ENCODE results near the gene NLRP4. TPM values are rescaled to one million over a fixed set of nuclear protein-coding genes. Genes with fewer than 3 reads are reported as not detected.
A peak's percentile ranks its signal among the peaks of the same experiment; 100 is the strongest.

NLRP4 gene
- total and polyA plus RNA-seq, 10 of the 15 experiments (the other 5 are each of a cell fraction or from before 2014, with no cell fraction given), result 0.07 to 9.6 (median 0.29) TPM; not detected in 6

- ATAC-seq (no peak), FAIRE-seq (no peak), DNase-seq (ENCODE audit: low read depth, low spot score) (no peak)
- in situ Hi-C loops (cut with MboI), result no loop called here
- intact Hi-C loops (cut with micrococcal nuclease; ENCODE audit: unreplicated experiment), result no loop called here
- H3K4me1 ChIP-seq (ENCODE audit: control insufficient read depth, insufficient read depth, low read length), result peaks cover 22% of the 10 kb centered on the region
- H3K9ac ChIP-seq (ENCODE audit: control insufficient read depth, insufficient read depth, low read length), result no peak overlapping the region
- H3K36me3 ChIP-seq (ENCODE audit: control insufficient read depth in 2 of 2, insufficient read depth in 2 of 2, low read length in 1 of 2), result no peaks in the 10 kb centered on the region
- peak overlapping the region; percentile 89 for H3K4me2 ChIP-seq (ENCODE audit: control insufficient read depth, insufficient read depth)
- BruUV-seq (replicated peaks), result no TSS peak
- H3K9me3 ChIP-seq (replicated peaks; ENCODE audit: control insufficient read depth, insufficient read depth, low read length), result no peaks in the 10 kb centered on the region
- no peak overlapping the region for H2AFZ ChIP-seq (ENCODE audit: control insufficient read depth, low read depth, low read length)
- no peaks in the 10 kb centered on the region for H3K79me2 ChIP-seq (ENCODE audit: control insufficient read depth, insufficient read depth, low read length)
- no peak overlapping the region for H3K4me3 ChIP-seq
- ChIA-PET RAD21 (ENCODE audit: unreplicated experiment) (interaction anchor here (1.2 kb wide), 1 partner anchor 10 kb away, joined by 4 read pairs; no protein-coding TSS in a partner anchor), POLR2A (no interaction called here), SMC1A (ENCODE audit: uncharacterized antibody, unreplicated experiment) (no interaction called here), CTCF (no interaction called here)
- 0% methylated on average over 3 of the region's 3 CpGs for WGBS (ENCODE audit: insufficient coverage, insufficient replicate concordance, low lambda C conversion rate, missing lambda C conversion rate)
- no peaks in the 10 kb centered on the region for H3K27me3 ChIP-seq (replicated peaks in 1 of 2; ENCODE audit: control insufficient read depth in 2 of 2, insufficient read depth in 2 of 2, low read length in 1 of 2)
- TF ChIP-seq RCOR1 (conservative IDR thresholded peaks at IDR 0.05; ENCODE audit: low read depth, low read length) (no peak), BHLHE40 (IDR thresholded peaks at IDR 0.05; ENCODE audit: borderline replicate concordance in 1 of 2, low read depth in 2 of 2, low read length in 1 of 2) (no peak), ZZZ3 (IDR thresholded peaks at IDR 0.05; ENCODE audit: control insufficient read depth, insufficient read length, low read depth) (no peak)
- TF ChIP-seq, protein P1, sequence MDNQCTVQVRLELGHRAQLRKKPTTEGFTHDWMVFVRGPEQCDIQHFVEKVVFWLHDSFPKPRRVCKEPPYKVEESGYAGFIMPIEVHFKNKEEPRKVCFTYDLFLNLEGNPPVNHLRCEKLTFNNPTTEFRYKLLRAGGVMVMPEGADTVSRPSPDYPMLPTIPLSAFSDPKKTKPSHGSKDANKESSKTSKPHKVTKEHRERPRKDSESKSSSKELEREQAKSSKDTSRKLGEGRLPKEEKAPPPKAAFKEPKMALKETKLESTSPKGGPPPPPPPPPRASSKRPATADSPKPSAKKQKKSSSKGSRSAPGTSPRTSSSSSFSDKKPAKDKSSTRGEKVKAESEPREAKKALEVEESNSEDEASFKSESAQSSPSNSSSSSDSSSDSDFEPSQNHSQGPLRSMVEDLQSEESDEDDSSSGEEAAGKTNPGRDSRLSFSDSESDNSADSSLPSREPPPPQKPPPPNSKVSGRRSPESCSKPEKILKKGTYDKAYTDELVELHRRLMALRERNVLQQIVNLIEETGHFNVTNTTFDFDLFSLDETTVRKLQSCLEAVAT (IDR thresholded peaks at IDR 0.05), result no peak
- H4K20me1 ChIP-seq (ENCODE audit: control insufficient read depth, insufficient read depth), result no peaks in the 10 kb centered on the region
- H3K27ac ChIP-seq (ENCODE audit: control insufficient read depth, insufficient read depth), result peak overlapping the region; percentile 48; the same call in 1 of the 2 replicates
Measured at GRCh38 chr19:55820037-55820436, 16.3 kb upstream of the NLRP4 start.

DNA sequence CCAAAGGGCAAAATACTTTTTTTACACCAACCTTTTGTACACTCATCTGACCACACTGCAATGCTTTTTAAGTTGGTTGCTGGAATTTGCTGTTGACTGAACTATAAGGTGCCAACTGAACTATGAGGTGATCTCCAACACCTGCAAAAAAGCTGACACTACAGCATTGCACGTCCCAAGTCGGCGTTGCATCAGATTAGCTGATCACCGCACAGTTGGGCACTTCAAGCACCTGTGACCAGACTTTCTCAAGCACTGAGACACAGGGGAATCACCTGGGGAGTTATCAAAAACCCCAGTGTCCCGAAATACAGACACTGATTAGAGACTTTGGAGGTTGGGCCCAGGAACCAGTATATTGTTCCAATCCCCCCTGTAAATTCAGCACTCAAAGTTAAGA, 5.7 kb upstream of the NLRP4 start:
- Histone ChIP-seq H3K36me3 (ENCODE audit: control insufficient read depth in 2 of 2, insufficient read depth in 2 of 2, low read length in 1 of 2) (no peaks in the 10 kb centered on the region), H3K4me1 (ENCODE audit: control insufficient read depth, insufficient read depth, low read length) (no peaks in the 10 kb centered on the region), H3K9ac (ENCODE audit: control insufficient read depth, insufficient read depth, low read length) (no peak overlapping the region), H3K27me3 (replicated peaks in 1 of 2; ENCODE audit: control insufficient read depth in 2 of 2, insufficient read depth in 2 of 2, low read length in 1 of 2) (no peaks in the 10 kb centered on the region), H3K9me3 (replicated peaks; ENCODE audit: control insufficient read depth, insufficient read depth, low read length) (no peaks in the 10 kb centered on the region), H3K4me3 (no peak overlapping the region), H3K79me2 (ENCODE audit: control insufficient read depth, insufficient read depth, low read length) (no peaks in the 10 kb centered on the region), H2AFZ (ENCODE audit: control insufficient read depth, low read depth, low read length) (no peak overlapping the region; the same call in 1 of the 2 replicates), H3K27ac (ENCODE audit: control insufficient read depth, insufficient read depth) (no peak overlapping the region), H3K4me2 (ENCODE audit: control insufficient read depth, insufficient read depth) (no peak overlapping the region), H4K20me1 (ENCODE audit: control insufficient read depth, insufficient read depth) (no peaks in the 10 kb centered on the region)
- in situ Hi-C loops (cut with MboI), result no loop called here
- 2% methylated on average over 5 of the region's 5 CpGs for WGBS (ENCODE audit: insufficient coverage, insufficient replicate concordance, low lambda C conversion rate, missing lambda C conversion rate)
- ChIA-PET POLR2A (no interaction called here), SMC1A (ENCODE audit: uncharacterized antibody, unreplicated experiment) (interaction anchor here (0.7 to 2.2 kb wide), 3 partner anchors 8 to 80 kb away, joined by 3 to 6 read pairs (median 3); no protein-coding TSS in a partner anchor), RAD21 (ENCODE audit: unreplicated experiment) (no interaction called here), CTCF (no interaction called here)
- no peak for ATAC-seq
- intact Hi-C loops (cut with micrococcal nuclease; ENCODE audit: unreplicated experiment), result no loop called here
- FAIRE-seq, result no peak
- DNase-seq (ENCODE audit: low read depth, low spot score), result no peak
- BruUV-seq (replicated peaks), result no TSS peak
- 0 out of 4 replicates have a peak, but pooled peaks of 1 of the 2 experiments have one; percentile 10 for TF ChIP-seq CEBPB (IDR thresholded peaks at IDR 0.05; ENCODE audit: borderline replicate concordance in 1 of 2, low read depth in 2 of 2, low read length in 2 of 2)
- TF ChIP-seq, protein P2, sequence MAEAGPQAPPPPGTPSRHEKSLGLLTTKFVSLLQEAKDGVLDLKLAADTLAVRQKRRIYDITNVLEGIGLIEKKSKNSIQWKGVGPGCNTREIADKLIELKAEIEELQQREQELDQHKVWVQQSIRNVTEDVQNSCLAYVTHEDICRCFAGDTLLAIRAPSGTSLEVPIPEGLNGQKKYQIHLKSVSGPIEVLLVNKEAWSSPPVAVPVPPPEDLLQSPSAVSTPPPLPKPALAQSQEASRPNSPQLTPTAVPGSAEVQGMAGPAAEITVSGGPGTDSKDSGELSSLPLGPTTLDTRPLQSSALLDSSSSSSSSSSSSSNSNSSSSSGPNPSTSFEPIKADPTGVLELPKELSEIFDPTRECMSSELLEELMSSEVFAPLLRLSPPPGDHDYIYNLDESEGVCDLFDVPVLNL (IDR thresholded peaks at IDR 0.05; ENCODE audit: low read depth, low read length), result no peak

All from GM12878 (cell line).